ENCODE results near the gene PDE3A. TPM values are rescaled to one million over a fixed set of nuclear protein-coding genes. Genes with fewer than 3 reads are reported as not detected.
"Not testable (repeated sequence)": the region's sequence is repeated elsewhere in the genome, so short reads cannot be mapped to it uniquely, and the experiment has no call there.

The PDE3A gene
- total RNA-seq, 3 donors from 2014 or later: 7.0 to 11.5 (median 9.4) TPM

- no peak for TF ChIP-seq POLR2AphosphoS5 (IDR thresholded peaks at IDR 0.05)
- no peak for TF ChIP-seq CTCF (IDR thresholded peaks at IDR 0.05)
- TF ChIP-seq POLR2A (IDR thresholded peaks at IDR 0.05): no peak
- intact Hi-C loops (cut with DNase I; ENCODE audit: low total_unique reads): no loop called here
- Histone ChIP-seq H3K4me1 (no peaks in the 10 kb centered on the region), H3K9me3 (no peaks in the 10 kb centered on the region), H3K27ac (no peak overlapping the region), H3K36me3 (no peaks in the 10 kb centered on the region), H3K27me3 (no peaks in the 10 kb centered on the region), H3K4me3 (no peak overlapping the region)
- no peak for DNase-seq (ENCODE audit: low spot score in 2 of 2)
Observed at GRCh38 chr12:20528208-20528607, 159.9 kb downstream of the PDE3A start.

DNA sequence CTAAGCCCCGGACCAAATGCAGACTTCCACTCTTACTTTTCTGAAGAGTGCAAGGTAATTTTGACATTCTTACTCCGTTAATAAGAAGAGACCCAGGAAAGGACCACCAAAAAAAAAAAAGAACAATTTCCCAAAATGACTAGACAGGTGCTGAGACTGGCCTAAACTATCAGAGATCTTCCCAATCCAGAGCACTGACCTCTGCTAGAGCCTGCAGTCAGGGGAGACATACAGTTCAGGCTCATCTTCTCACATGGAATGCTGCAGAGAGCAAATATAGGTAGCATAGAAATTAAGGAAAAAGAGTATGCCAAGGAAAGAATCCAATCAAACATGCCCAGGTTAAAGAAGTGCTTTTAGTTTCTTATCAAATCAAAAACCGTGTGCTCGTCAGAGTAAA, 177.9 kb downstream of the PDE3A start:
- no peak for DNase-seq (ENCODE audit: low spot score in 2 of 2)
- Histone ChIP-seq H3K4me3 (no peak overlapping the region), H3K36me3 (no peaks in the 10 kb centered on the region), H3K9me3 (no peaks in the 10 kb centered on the region), H3K4me1 (no peaks in the 10 kb centered on the region), H3K27ac (no peak overlapping the region), H3K27me3 (no peaks in the 10 kb centered on the region)
- intact Hi-C loops (cut with DNase I; ENCODE audit: low total_unique reads): no loop called here
- no peak for TF ChIP-seq CTCF (IDR thresholded peaks at IDR 0.05)
- no peak for TF ChIP-seq POLR2A (IDR thresholded peaks at IDR 0.05)
- no peak for TF ChIP-seq POLR2AphosphoS5 (IDR thresholded peaks at IDR 0.05)

GRCh38 chr12:20547816-20548575, 179.7 kb downstream of the PDE3A start:
- intact Hi-C loops (cut with DNase I; ENCODE audit: low total_unique reads): no loop called here
- H3K9me3 ChIP-seq: no peaks in the 10 kb centered on the region
- H3K4me3 ChIP-seq: no peak overlapping the region
- no peak for TF ChIP-seq CTCF (IDR thresholded peaks at IDR 0.05)
- TF ChIP-seq POLR2AphosphoS5 (IDR thresholded peaks at IDR 0.05): no peak
- TF ChIP-seq POLR2A (IDR thresholded peaks at IDR 0.05): no peak
- no peak overlapping the region for H3K27ac ChIP-seq
- H3K4me1 ChIP-seq: no peaks in the 10 kb centered on the region
- no peaks in the 10 kb centered on the region for H3K27me3 ChIP-seq
- DNase-seq (ENCODE audit: low spot score in 2 of 2): no peak
- H3K36me3 ChIP-seq: no peaks in the 10 kb centered on the region

DNA sequence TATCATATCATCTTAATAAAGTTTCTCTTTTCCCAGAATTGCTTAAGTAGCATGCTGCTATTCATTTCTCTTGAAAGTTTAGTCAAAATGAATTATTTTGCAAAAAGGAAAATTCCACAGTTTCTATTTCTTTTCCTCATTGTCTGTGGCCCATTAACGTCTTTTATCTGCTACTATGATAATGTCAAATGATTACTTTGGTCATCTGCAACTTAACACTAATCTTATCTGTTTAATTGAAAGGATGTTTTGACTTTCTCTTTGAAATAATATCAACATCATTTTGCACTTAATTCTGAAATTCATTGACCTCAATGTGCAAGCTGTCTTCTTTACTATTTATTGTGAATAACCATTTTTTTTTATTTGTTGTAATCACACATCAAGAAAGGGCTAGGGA, 180.3 kb downstream of the PDE3A start:
- DNase-seq (ENCODE audit: low spot score in 2 of 2): no peak
- H3K36me3 ChIP-seq: no peaks in the 10 kb centered on the region
- H3K27me3 ChIP-seq: no peaks in the 10 kb centered on the region
- intact Hi-C loops (cut with DNase I; ENCODE audit: low total_unique reads): no loop called here
- no peaks in the 10 kb centered on the region for H3K4me1 ChIP-seq
- H3K9me3 ChIP-seq: no peaks in the 10 kb centered on the region
- no peak overlapping the region for H3K4me3 ChIP-seq
- H3K27ac ChIP-seq: no peak overlapping the region
- TF ChIP-seq POLR2A (IDR thresholded peaks at IDR 0.05): no peak
- TF ChIP-seq POLR2AphosphoS5 (IDR thresholded peaks at IDR 0.05): no peak
- TF ChIP-seq CTCF (IDR thresholded peaks at IDR 0.05): no peak

- no peak for DNase-seq (ENCODE audit: low spot score in 2 of 2)
- intact Hi-C loops (cut with DNase I; ENCODE audit: low total_unique reads): no loop called here
- no peak overlapping the region for H3K27ac ChIP-seq
Observed at GRCh38 chr12:20549108-20549719, 180.9 kb downstream of the PDE3A start.

DNA sequence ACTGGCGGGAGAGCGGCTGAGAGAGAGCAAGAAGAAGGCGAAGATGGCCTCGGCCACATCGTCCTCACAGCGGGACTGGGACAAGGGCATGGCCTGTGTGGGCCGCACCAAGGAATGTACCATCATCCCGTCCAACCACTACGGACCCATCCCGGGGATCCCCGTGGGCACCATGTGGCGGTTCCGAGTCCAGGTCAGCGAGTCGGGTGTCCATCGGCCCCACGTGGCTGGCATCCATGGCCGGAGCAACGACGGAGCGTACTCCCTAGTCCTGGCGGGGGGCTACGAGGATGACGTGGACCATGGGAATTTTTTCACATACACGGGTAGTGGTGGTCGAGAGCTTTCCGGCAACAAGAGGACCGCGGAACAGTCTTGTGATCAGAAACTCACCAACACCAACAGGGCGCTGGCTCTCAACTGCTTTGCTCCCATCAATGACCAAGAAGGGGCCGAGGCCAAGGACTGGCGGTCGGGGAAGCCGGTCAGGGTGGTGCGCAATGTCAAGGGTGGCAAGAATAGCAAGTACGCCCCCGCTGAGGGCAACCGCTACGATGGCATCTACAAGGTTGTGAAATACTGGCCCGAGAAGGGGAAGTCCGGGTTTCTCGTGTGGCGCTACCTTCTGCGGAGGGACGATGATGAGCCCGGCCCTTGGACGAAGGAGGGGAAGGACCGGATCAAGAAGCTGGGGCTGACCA, 183.6 kb downstream of the PDE3A start:
- H3K27me3 ChIP-seq; H3K4me3 ChIP-seq; H3K36me3 ChIP-seq; H3K4me1 ChIP-seq; H3K27ac ChIP-seq; H3K9me3 ChIP-seq; DNase-seq (ENCODE audit: low spot score in 2 of 2); intact Hi-C loops (cut with DNase I; ENCODE audit: low total_unique reads): not testable (repeated sequence)

More at GRCh38 chr12:20549108-20549719, 180.9 kb downstream of the PDE3A start:
- Histone ChIP-seq H3K4me3 (no peak overlapping the region), H3K27me3 (no peaks in the 10 kb centered on the region), H3K9me3 (no peaks in the 10 kb centered on the region), H3K4me1 (no peaks in the 10 kb centered on the region), H3K36me3 (no peaks in the 10 kb centered on the region)
- TF ChIP-seq CTCF (IDR thresholded peaks at IDR 0.05): peak in 1 of 3 donors; percentile 32
- no peak for TF ChIP-seq POLR2A (IDR thresholded peaks at IDR 0.05)

GRCh38 chr12:20552586-20552985, 184.2 kb downstream of the PDE3A start:
- DNase-seq (ENCODE audit: low spot score in 2 of 2); H3K27me3 ChIP-seq; intact Hi-C loops (cut with DNase I; ENCODE audit: low total_unique reads); H3K27ac ChIP-seq; H3K9me3 ChIP-seq; H3K4me3 ChIP-seq; H3K4me1 ChIP-seq; H3K36me3 ChIP-seq: not testable (repeated sequence)

Measured in breast epithelium (tissue), 4 donors.